HFF-Myc (cell line): ENCODE measurements around the gene TLR5.

Experiments used
- DNase-seq: peaks from one replicate; pipeline ENCODE4 v3.0.0-alpha.2; 2011; ENCODE audit warnings: low read depth; ENCODE audit errors: extremely low read depth
- H3K4me3 ChIP-seq: replicated peaks from 2 replicates; pipeline ENCODE4 v1.5.1; 2011; ENCODE audit warnings: low read depth, mild to moderate bottlenecking, control low read depth, low read length
- TF ChIP-seq, protein P1 (sequence below): IDR thresholded peaks from 2 replicates; pipeline ENCODE4 v1.5.1; 2012; ENCODE audit warnings: mild to moderate bottlenecking, low read depth, low read length, control low read depth; ENCODE audit errors: missing control alignments

The TLR5 gene

DNA sequence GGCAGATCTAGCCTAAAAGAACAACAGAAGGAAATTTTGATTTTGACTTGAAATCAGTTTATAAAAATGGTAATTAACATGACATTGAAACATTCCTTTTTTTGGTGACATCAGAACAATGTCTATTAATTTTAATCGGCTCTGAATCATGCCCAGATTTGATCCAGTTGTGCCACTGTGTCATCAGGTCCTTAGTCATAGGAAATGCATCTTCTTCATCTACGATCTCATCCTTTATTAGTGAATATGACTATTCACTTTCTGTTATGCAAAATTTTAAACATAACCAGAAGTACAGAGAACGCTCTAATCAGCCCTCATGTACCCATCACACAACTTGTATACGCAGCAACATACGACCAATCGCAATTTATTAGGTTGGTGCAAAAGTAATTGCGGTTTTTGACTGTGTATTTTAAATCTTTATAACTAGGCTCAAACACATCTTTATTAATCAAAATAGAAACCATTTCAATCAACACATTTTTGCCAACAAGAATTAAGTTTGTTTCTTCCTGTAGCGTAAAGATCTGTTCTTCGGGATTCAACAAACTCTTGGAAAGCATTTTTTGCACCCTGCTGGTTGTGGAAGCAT lies 40.3 kb upstream of the TLR5 start:
- DNase-seq = no peak

DNA sequence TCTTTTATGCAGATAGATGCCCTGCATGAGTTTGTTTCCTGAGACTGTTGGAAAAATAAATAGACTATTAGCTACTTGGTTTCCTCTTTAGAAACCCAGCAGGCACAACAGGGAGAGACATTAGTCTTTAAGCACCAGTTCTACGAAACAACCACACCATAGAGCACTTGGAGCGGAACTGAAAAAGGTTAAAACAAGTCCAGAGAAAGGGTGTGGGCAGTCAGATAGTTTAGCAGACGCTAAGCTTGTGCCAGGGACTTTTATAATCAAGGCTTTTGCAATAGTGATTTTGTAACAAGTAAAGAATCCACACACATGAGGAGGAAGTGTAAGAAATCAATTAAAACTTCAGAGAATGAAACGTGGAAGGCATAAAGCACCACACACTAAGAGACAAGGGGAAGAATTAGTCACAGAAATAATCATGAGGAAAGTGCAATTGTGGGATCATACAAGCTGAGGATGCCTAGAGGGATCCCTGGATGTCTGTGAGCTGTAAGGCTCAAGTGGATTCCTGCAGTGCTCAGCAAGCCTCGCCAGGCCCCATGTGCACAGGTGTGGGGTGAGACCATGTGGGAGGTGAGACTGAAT lies 37.8 kb upstream of the TLR5 start:
- DNase-seq = no peak
- H3K4me3 ChIP-seq = no peak overlapping the region
- TF ChIP-seq, protein P1, sequence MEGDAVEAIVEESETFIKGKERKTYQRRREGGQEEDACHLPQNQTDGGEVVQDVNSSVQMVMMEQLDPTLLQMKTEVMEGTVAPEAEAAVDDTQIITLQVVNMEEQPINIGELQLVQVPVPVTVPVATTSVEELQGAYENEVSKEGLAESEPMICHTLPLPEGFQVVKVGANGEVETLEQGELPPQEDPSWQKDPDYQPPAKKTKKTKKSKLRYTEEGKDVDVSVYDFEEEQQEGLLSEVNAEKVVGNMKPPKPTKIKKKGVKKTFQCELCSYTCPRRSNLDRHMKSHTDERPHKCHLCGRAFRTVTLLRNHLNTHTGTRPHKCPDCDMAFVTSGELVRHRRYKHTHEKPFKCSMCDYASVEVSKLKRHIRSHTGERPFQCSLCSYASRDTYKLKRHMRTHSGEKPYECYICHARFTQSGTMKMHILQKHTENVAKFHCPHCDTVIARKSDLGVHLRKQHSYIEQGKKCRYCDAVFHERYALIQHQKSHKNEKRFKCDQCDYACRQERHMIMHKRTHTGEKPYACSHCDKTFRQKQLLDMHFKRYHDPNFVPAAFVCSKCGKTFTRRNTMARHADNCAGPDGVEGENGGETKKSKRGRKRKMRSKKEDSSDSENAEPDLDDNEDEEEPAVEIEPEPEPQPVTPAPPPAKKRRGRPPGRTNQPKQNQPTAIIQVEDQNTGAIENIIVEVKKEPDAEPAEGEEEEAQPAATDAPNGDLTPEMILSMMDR = no peak

More for the DNA sequence above, 40.3 kb upstream of the TLR5 start:
- TF ChIP-seq, protein P1 = no peak
- no peak overlapping the region for H3K4me3 ChIP-seq

DNA sequence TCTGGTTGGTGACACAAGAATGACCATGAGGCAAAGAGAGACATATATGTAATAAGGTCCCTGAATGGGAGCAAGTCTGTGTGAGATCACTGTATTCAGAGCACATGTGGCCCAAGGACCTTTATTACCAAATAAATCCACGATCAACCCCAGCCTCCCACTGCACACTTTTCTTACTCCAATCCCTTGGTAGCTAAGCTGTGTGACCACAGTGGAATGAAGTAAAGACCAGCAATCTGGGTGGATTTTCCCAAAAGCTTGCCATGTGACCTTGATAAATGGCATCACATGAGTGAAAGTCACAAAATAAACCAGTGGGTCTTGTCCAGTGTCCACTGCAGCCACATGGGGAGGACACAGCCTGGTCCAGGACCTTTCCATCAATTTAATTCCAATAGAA lies 36.7 kb upstream of the TLR5 start:
- TF ChIP-seq, protein P1 = no peak
- DNase-seq = no peak
- no peak overlapping the region for H3K4me3 ChIP-seq

DNA sequence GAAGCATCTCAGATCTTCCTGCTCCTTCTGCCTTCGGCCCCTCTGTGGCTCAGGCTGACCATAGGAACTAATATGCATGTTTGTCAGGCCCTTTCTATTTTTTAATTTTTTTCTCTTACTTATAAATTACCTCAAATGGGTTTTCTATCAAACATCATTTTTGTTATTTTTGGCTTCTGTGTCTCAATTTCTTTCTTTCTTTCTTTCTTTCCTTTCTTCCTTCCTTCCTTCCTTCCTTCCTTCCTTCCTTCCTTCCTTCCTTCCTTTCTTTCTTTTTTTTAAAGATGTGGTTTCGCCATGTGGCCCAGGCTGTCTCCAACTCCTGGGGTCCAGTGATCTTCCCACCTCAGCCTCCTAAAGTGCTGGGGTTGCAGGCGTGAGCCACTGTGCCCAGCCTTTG lies 36.2 kb upstream of the TLR5 start:
- TF ChIP-seq, protein P1 = no peak
- no peak overlapping the region for H3K4me3 ChIP-seq
- no peak for DNase-seq

DNA sequence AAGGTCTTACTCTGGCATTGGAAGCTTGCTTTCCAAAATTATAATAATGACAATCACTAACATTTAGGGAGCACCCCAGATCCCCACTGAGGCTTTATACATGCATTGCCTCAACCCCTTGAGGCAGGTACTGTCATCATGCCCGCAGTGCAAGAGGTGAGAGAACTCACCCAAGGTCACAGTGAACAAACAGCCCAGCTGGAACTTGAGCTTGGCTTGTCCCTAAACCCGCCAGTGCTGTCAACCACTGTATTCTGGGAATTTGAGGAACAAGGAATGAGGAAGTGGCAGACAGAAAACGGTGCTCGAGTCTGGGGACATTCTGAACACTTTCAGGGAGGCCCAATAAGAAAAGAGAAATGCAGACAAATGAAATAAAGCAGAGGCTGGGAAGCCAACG lies 34.6 kb upstream of the TLR5 start:
- H3K4me3 ChIP-seq = no peak overlapping the region
- DNase-seq = no peak
- TF ChIP-seq, protein P1 = no peak

DNA sequence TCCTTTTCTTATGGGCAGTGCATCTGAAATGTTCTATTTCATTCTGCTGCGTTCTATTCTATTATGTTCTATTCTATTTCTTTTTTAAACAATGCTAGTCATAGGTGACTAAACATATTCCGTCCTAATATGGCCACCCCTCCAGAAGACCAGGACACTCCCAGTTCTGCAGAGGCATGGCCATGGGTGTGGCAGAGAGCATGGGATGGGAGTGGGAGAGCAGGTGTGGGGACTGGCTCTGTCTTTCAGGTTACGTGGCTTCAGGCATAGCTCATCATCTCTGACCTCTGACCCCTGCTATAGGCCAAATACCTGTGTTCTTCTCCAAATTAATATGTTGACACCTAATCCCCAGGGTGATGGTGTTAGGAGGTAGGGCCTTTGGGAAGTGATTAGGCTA lies 33.4 kb upstream of the TLR5 start:
- no peak for DNase-seq

More for the DNA sequence above, 33.4 kb upstream of the TLR5 start:
- TF ChIP-seq, protein P1 = no peak
- H3K4me3 ChIP-seq = no peak overlapping the region
